ENCODE data around the gene PSMA7. TPM values are rescaled to one million over a fixed set of nuclear protein-coding genes. Genes with fewer than 3 reads are reported as not detected.

PSMA7 gene
- 230 and 426 TPM in 2 replicates for total RNA-seq

DNA sequence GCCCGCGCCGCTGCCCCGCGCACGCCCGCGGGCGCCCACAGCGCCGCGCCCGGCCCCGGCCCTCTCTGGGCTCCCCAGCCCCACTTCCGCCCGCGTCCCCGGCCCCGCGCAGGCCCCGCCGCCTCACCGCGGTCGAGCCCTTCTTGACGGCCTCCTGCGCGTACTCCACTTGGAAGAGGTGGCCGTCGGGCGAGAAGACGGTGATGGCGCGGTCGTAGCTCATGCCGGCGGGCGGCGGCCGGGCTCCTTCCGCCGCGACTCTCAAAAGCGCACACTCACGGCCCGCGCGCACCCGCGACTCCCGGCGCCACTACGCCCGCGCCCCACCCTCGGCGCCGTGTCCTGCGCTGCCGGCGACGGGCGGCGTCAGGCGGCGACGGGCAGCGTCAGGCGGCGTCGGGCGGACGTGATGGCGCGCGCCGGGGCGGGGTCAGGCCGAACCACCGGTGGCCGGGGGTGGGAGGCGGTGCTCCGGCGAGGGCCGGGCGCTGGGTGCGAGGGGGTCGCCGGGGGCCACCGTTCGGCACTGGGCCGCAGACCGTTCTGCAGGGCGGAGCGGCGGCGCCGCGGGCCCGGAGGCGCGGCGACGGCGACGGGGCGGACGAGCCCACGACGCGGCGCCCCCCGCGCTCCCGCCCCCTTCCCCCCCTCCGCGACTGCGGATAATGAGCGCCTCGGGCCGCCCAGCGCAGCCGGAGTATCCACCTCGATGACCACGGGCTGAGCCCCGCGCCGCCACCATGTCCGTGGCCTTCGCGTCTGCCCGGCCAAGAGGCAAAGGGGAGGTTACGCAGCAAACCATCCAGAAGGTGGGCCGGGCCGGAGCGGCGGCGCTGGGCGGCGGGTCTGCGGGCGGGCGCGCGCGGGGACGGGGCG, at the start of gene PSMA7, which contains the start of gene SS18L1:
Gene PSMA7, minus strand, starts transcription at position 314 of the 876 bp plus-strand sequence. Its CDS starts 91 bp downstream, at position 223.
Gene SS18L1, plus strand, starts transcription at position 689 of the 876 bp plus-strand sequence. Its CDS starts 52 bp downstream, at position 741.

DNA sequence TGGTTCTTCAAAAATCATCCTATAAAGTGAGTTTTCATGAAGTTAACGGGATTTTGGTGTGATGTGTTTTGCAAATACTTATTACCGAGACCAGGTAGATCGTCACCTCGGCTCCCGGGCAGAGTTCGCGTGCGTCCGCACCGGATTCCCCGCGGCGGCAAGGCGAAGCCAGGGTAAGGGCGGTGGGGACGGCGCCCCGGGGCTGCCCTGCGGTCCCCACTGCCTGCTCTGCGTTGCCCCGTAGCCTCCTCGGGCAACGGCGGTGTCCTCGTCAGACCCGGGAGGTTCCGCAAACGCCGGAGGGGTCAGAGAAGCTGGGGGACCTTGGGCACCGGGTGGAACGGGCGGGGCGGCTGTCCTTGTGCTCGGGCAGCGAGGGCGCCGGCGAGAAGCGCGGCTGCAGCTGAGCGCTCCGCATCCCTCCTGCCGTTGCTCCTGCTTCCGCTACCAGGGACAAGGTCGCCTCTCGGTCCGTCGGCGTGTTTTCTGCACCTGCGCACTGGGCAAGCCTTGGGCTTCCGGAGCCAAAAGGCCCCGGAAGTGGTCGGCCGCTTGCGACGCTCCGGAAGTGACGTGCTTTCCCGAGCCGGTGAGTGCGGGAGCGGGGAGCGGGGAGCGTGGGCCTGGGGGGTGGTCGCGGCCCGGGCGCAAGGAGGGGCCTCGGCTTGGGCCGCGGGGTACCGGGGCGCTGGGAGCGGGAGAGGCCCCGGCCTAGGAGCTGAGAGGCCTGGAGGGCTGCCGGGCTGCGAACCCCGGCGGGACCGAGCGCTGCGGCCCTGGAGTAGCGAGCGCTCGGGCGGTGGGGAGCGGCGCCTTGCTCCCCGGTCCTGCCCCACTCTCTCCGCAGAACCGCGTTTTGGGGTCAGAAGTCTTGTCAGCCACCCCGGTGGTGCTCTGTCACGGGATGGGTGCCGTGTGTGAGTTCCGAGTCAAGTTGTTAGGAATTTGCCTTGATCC, 39.6 kb upstream of the PSMA7 start, which contains the start of gene MTG2:
Gene MTG2, plus strand, starts transcription at position 560 of the 957 bp plus-strand sequence. CDS start 10,393 bp downstream, outside the sequence.

GRCh38 chr20:62121776-62122653, 21.2 kb downstream of the PSMA7 start, which contains the start of gene LSM14B:
LSM14B (plus strand) TSS chr20:62122475; CDS start chr20:62122667, 192 bp downstream.

Other genes starting within 250 kb of the PSMA7 start
- 2.6 and 6.0 TPM in 2 replicates for gene TAF4, start 77.5 kb downstream of the PSMA7 start, total RNA-seq
- gene LSM14B, start 20.9 kb downstream of the PSMA7 start, total RNA-seq: 44.4 and 64.0 TPM in 2 replicates
- 5.8 and 12.7 TPM in 2 replicates for gene SS18L1, start 375 bp upstream of the PSMA7 start, total RNA-seq
- 25.8 and 27.1 TPM in 2 replicates for gene MTG2, start 39.6 kb upstream of the PSMA7 start, total RNA-seq
- not detected in 2 replicates for gene HRH3, start 76.9 kb upstream of the PSMA7 start, total RNA-seq
- gene OSBPL2, start 95.1 kb upstream of the PSMA7 start, total RNA-seq: 23.3 and 27.8 TPM in 2 replicates
- gene ADRM1, start 159.6 kb upstream of the PSMA7 start, total RNA-seq: 88.7 and 94.4 TPM in 2 replicates
- gene LAMA5, start 223.9 kb upstream of the PSMA7 start, total RNA-seq: 90.0 and 101 TPM in 2 replicates
- 359 and 662 TPM in 2 replicates for gene RPS21, start 243.7 kb upstream of the PSMA7 start, total RNA-seq

All from smooth muscle cell of trachea (primary cell).